Measurements from ENCODE around the gene RHBDD2.
"Not testable (repeated sequence)": the region's sequence is repeated elsewhere in the genome, so short reads cannot be mapped to it uniquely, and the experiment has no call there.

Gene RHBDD2

GRCh38 chr7:75878769-75879611 lies at the start of gene RHBDD2:
Gene RHBDD2, plus strand, starts transcription at chr7:75879034. Its CDS starts 49 bp downstream, at chr7:75879083.
- DNase-seq (peak; percentile 87), ATAC-seq (replicated peaks) (peak; percentile 96 to 97)
- no peaks in the 10 kb centered on the region for H3K27me3 Mint-ChIP-seq
- no peaks in the 10 kb centered on the region for H3K9me3 Mint-ChIP-seq
- H3K36me3 Mint-ChIP-seq, result peaks cover 13 to 22% of the 10 kb centered on the region in 2 donors
- peak within 1 kb of the TSS; percentile 91 to 95 for H3K4me3 Mint-ChIP-seq
- H3K27ac Mint-ChIP-seq, result peak within 1 kb of the TSS; percentile 91
- H3K4me1 Mint-ChIP-seq, result peaks cover 26 to 34% of the 10 kb centered on the region in 2 donors

GRCh38 chr7:75829656-75830055 lies 49.2 kb upstream of the RHBDD2 start:
- not testable (repeated sequence) for H3K9me3 Mint-ChIP-seq; H3K4me1 Mint-ChIP-seq; ATAC-seq (replicated peaks); H3K36me3 Mint-ChIP-seq; H3K4me3 Mint-ChIP-seq; H3K27ac Mint-ChIP-seq; DNase-seq
- H3K27me3 Mint-ChIP-seq, result peaks cover 8 to 20% of the 10 kb centered on the region in 2 donors

- no peak overlapping the region for H3K4me3 Mint-ChIP-seq
- peak overlapping the region; percentile 3 for H3K27ac Mint-ChIP-seq
- ATAC-seq (replicated peaks), result no peak
- H3K36me3 Mint-ChIP-seq, result no peaks in the 10 kb centered on the region
- peaks cover 0 to 7% of the 10 kb centered on the region in 2 donors for H3K4me1 Mint-ChIP-seq
- peaks cover 8 to 20% of the 10 kb centered on the region in 2 donors for H3K27me3 Mint-ChIP-seq
- DNase-seq, result no peak
- no peaks in the 10 kb centered on the region for H3K9me3 Mint-ChIP-seq
Measured at GRCh38 chr7:75830978-75831377, 47.9 kb upstream of the RHBDD2 start.

GRCh38 chr7:75833662-75834061 lies 45.2 kb upstream of the RHBDD2 start:
- H3K4me1 Mint-ChIP-seq; DNase-seq; ATAC-seq (replicated peaks); H3K9me3 Mint-ChIP-seq; H3K36me3 Mint-ChIP-seq; H3K4me3 Mint-ChIP-seq; H3K27ac Mint-ChIP-seq: not testable (repeated sequence)
- peaks cover 7 to 25% of the 10 kb centered on the region in 2 donors for H3K27me3 Mint-ChIP-seq

- Mint-ChIP-seq H3K27ac (no peak overlapping the region), H3K4me3 (no peak overlapping the region), H3K9me3 (no peaks in the 10 kb centered on the region), H3K4me1 (no peaks in the 10 kb centered on the region), H3K36me3 (no peaks in the 10 kb centered on the region), H3K27me3 (peaks cover 3 to 23% of the 10 kb centered on the region in 2 donors)
- ATAC-seq (replicated peaks), result no peak
- no peak for DNase-seq
Measured at GRCh38 chr7:75835688-75836285, 43.0 kb upstream of the RHBDD2 start.

- Mint-ChIP-seq H3K9me3 (no peaks in the 10 kb centered on the region), H3K4me1 (no peaks in the 10 kb centered on the region), H3K36me3 (no peaks in the 10 kb centered on the region), H3K4me3 (no peak overlapping the region), H3K27me3 (peaks cover 3 to 17% of the 10 kb centered on the region in 2 donors), H3K27ac (no peak overlapping the region)
- ATAC-seq (replicated peaks) (no peak), DNase-seq (no peak)
Measured at GRCh38 chr7:75836798-75837197, 42.0 kb upstream of the RHBDD2 start.

- not testable (repeated sequence) for H3K9me3 Mint-ChIP-seq; ATAC-seq (replicated peaks); H3K27me3 Mint-ChIP-seq; DNase-seq; H3K4me1 Mint-ChIP-seq; H3K36me3 Mint-ChIP-seq; H3K4me3 Mint-ChIP-seq
- peak overlapping the region; percentile 17 for H3K27ac Mint-ChIP-seq
Measured at GRCh38 chr7:75838281-75838930, 40.4 kb upstream of the RHBDD2 start.

GRCh38 chr7:75840029-75840428 lies 38.8 kb upstream of the RHBDD2 start:
- Mint-ChIP-seq H3K4me3 (no peak overlapping the region), H3K36me3 (no peaks in the 10 kb centered on the region), H3K27me3 (peaks cover 3 to 4% of the 10 kb centered on the region in 2 donors), H3K4me1 (peaks cover 7 to 9% of the 10 kb centered on the region in 2 donors), H3K9me3 (no peaks in the 10 kb centered on the region), H3K27ac (no peak overlapping the region)
- DNase-seq (no peak), ATAC-seq (replicated peaks) (no peak)

GRCh38 chr7:75842836-75843446 lies 35.9 kb upstream of the RHBDD2 start:
- Mint-ChIP-seq H3K27me3 (peaks cover 8 to 12% of the 10 kb centered on the region in 2 donors), H3K4me3 (no peak overlapping the region), H3K27ac (no peak overlapping the region), H3K4me1 (peaks cover 7 to 9% of the 10 kb centered on the region in 2 donors), H3K36me3 (no peaks in the 10 kb centered on the region), H3K9me3 (no peaks in the 10 kb centered on the region)
- no peak for DNase-seq
- peak; percentile 81 to 91 for ATAC-seq (replicated peaks)

- DNase-seq, result no peak
Measured at GRCh38 chr7:75843613-75844116, 35.2 kb upstream of the RHBDD2 start.

GRCh38 chr7:75844158-75844557 lies 34.7 kb upstream of the RHBDD2 start:
- Mint-ChIP-seq H3K36me3 (no peaks in the 10 kb centered on the region), H3K4me1 (peaks cover 7 to 9% of the 10 kb centered on the region in 2 donors), H3K27me3 (peaks cover 4 to 7% of the 10 kb centered on the region in 2 donors), H3K9me3 (no peaks in the 10 kb centered on the region), H3K4me3 (no peak overlapping the region), H3K27ac (no peak overlapping the region)
- ATAC-seq (replicated peaks) (no peak), DNase-seq (no peak)

More at GRCh38 chr7:75843613-75844116, 35.2 kb upstream of the RHBDD2 start:
- peaks cover 7 to 9% of the 10 kb centered on the region in 2 donors for H3K4me1 Mint-ChIP-seq
- ATAC-seq (replicated peaks), result no peak
- no peaks in the 10 kb centered on the region for H3K9me3 Mint-ChIP-seq
- H3K36me3 Mint-ChIP-seq, result no peaks in the 10 kb centered on the region
- H3K27me3 Mint-ChIP-seq, result peaks cover 4 to 7% of the 10 kb centered on the region in 2 donors
- H3K27ac Mint-ChIP-seq, result no peak overlapping the region
- no peak overlapping the region for H3K4me3 Mint-ChIP-seq

GRCh38 chr7:75845132-75845531 lies 33.7 kb upstream of the RHBDD2 start:
- not testable (repeated sequence) for ATAC-seq (replicated peaks); H3K4me3 Mint-ChIP-seq; H3K27ac Mint-ChIP-seq; H3K9me3 Mint-ChIP-seq; H3K36me3 Mint-ChIP-seq; H3K4me1 Mint-ChIP-seq; H3K27me3 Mint-ChIP-seq; DNase-seq

- DNase-seq, result no peak
- Mint-ChIP-seq H3K4me3 (no peak overlapping the region), H3K9me3 (no peaks in the 10 kb centered on the region), H3K27me3 (peaks cover 4 to 7% of the 10 kb centered on the region in 2 donors), H3K27ac (no peak overlapping the region), H3K4me1 (peaks cover 5% of the 10 kb centered on the region in 2 donors), H3K36me3 (no peaks in the 10 kb centered on the region)
- ATAC-seq (replicated peaks), result no peak
Measured at GRCh38 chr7:75847707-75848106, 31.1 kb upstream of the RHBDD2 start.

GRCh38 chr7:75849573-75849972 lies 29.3 kb upstream of the RHBDD2 start:
- DNase-seq (no peak), ATAC-seq (replicated peaks) (no peak)
- H3K36me3 Mint-ChIP-seq, result no peaks in the 10 kb centered on the region
- H3K4me1 Mint-ChIP-seq, result no peaks in the 10 kb centered on the region
- no peak overlapping the region for H3K27ac Mint-ChIP-seq
- peaks cover 4 to 7% of the 10 kb centered on the region in 2 donors for H3K27me3 Mint-ChIP-seq
- no peaks in the 10 kb centered on the region for H3K9me3 Mint-ChIP-seq
- no peak overlapping the region for H3K4me3 Mint-ChIP-seq
